ENCODE data around the gene NCCRP1.
A peak's percentile ranks its signal among the peaks of the same experiment; 100 is the strongest.

Gene NCCRP1

DNA sequence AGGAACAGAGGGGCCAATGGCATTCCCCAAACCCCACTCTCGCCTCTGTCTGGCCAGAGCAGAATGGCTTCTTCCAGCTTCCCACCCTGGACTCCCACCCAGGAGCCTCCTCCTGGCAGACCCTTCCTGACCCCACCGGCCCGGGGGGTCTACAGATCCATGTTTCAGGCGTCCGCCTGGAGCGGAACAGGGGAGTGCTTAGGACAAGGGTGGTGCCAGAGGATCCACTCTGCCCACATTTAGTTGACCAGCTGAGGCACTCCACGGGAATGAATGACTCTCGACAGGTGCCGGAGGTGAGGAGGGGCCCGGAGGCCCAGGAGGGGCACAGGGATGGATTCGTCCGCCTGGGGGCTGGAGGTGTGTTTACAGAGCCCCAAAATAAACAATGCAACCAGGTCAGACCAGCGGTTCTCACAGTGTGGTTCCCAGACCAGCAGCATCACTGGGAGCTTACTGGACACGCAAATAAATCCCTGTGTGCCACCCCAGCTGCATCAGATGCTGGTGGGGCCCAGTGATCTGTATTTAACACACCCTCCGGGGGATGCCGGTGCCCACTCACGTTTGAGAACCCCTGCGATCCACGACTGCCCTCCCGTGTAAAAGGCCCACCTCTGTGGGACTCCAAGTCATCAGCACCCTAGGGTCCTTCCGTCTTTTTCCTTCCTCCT lies 15.1 kb upstream of the NCCRP1 start:
- no peak for DNase-seq

DNA sequence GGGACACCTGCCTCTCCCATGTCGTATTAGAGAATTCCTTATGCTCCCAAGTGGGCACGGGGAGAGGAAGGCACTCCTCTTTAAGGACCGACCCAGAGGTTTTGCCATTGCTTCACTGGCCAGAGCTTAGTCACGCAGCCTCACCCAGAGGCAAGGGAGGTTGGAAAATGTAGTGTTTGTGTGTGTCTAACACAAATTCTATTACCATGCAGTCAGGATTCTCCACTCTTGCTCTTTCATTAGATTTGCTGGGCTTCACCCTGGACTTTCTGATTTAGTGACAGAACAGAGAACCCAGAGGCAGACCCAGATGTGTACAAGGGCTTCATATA lies 14.6 kb upstream of the NCCRP1 start:
- DNase-seq, result no peak

DNA sequence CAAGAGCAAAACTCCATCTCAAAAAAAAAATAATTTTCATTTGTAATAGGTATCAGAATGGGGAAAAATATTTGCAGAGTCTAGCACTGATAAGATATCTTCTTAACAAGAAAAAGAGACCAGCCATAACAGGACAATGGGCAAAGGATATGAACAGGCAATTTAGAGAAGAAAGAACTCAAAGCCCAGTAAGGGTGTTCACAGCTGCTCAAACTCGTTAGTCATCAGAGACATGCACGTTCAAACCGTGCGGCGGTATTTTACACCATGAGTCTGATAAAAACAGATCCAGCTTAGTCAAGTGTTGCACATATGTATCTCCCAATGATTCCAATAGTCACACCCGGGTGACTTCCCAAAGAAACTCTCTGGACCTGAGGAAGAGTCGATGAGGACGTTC lies 13.7 kb upstream of the NCCRP1 start:
- no peak for DNase-seq

DNA sequence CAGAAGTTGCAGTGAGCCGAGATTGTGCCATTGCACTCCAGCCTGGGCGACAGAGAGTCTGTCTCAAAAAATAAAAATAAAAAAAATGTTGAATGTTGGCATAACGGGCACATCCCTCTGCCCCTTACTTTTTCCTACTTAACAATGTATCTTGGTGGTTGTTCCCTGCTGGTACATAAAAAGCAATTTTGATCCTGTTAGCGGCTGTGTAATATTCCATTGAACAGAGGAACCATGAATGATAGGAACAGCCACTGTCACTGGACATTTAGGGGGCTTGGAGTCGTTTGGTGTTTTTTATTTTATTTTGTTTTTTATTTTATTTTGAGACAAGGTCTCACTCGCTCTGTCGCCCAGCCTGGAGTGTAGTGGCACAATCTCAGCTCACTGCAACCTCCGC lies 10.4 kb upstream of the NCCRP1 start:
- no peak for DNase-seq

DNA sequence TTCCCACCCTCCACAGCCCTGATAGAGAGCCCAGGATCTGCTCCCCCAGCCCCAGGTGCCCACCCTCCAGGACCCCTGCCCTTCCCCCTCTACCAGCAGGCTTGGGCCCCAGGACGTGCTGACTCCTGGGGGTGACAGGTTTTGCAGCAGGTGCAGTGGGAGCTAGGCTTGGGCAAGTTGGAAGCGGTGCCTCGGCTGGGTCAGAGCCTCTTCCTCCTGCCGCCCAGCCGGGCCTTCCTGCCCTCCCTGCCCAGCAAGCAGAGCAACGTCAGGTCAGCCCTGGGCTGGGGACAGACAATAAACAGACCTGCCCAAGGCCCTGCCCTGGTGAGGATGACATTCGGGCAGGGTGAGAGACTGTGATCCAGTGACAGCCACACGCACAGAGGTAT lies 9.2 kb upstream of the NCCRP1 start:
- no peak for DNase-seq

DNA sequence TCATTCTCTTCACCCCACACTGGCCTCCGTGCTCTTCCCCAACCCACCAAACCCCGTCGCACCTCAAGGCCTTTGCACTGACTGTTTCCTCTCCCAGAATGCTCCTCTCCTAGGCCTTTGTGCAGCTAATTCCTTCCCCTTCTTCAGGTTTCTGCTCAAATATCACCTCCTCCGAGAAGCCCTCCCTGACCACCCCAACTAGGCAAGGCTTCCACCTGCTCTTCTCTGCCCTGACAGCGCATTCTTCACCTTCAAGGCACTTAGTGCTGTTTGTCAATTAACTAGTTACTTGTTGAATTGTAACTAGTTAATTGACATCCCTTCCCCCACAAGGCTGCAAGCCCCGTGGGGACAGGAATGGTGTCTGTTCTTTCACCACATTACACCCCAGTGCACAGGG lies 7.8 kb upstream of the NCCRP1 start:
- DNase-seq, result no peak

DNA sequence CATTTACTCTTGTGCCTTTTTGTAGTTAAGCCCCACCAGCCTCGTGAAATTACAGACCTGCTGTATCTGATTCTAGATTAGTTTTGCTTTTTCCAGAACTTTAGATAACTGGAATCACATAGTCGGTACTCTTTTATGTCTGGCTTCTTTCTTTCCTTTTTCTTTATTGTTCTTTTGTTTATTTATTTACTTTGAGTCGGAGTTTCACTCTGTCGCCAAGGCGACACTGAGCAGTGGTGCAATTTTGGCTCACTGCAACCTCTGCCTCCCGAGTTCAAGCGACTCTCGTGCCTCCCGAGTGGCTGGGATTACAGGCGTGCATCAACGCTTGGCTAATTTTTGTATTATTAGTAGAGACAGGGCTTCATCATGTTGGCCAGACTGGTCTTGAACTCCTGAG lies 6.0 kb upstream of the NCCRP1 start:
- DNase-seq, result no peak

DNA sequence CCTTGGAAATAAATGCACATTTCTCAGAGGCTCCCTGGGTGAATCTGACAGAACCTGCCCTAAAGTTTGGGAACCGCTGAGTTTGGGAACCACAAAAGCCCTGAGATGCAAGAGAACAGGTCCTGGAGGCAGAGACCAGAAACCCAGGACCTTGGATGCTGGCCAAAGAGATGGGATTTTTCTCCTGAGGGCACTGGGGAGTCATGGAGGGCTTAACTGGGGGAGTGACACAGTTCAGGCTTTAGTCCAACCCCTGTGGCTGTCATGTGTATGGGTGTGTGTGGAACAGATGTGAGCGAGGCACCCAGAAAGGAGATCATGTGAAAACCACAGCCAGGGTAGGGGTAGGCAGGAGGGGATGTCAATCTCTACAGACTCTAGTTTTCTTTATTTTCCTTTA lies 3.9 kb upstream of the NCCRP1 start:
- no peak for DNase-seq

DNA sequence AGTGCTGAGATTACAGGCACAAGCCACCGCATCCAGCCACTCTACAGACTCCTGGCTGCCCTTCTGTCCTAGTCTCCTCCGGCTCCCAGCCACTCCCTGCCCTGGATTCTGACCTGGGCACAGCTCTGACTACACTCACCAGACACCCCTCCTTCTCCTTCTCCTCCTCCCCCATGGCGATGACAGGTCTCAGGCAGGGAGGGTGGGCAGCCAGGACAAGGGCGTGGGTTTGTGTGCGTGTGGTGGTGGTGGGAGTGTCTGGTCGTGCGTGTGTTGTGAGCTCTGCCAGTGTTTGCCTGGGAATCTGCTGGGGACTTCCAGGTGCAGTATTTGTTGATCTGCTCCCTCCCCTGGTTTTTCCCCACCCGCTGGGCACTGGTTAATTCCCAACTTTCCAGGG lies 3.0 kb upstream of the NCCRP1 start:
- no peak for DNase-seq

DNA sequence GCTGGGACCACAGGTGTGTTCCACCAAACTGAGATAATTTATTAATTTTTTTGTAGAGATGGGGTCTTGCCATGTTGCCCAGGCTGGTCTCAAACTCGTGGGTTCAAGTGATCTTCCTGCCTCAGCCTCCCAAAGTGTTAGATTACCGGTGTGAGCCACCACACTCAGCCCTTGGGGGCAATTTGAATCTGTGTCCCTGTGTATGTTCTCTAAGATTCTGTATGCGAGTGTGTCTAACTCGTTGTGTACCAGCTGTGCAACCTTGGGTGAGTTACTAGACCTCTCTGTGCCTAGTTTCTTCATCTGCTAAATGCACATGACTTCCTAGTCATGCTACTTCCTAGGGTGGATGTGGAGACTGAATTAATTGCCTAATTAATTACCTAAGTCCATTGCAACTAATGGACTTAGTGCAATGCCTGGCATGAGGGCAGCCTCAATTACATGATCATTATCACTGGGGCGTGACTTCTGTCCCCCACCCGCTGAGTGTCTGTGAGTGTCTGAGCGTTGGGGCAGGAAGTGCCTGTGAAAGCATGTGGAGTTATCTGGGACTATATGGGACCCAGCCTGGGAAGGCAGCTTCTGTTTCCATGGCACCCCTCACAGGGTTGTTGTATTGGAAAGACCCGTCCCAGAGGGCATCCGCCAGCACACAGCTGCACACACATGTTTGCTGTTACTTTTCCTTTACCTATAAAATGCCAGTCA lies 1.8 kb upstream of the NCCRP1 start:
- no peak for DNase-seq

DNA sequence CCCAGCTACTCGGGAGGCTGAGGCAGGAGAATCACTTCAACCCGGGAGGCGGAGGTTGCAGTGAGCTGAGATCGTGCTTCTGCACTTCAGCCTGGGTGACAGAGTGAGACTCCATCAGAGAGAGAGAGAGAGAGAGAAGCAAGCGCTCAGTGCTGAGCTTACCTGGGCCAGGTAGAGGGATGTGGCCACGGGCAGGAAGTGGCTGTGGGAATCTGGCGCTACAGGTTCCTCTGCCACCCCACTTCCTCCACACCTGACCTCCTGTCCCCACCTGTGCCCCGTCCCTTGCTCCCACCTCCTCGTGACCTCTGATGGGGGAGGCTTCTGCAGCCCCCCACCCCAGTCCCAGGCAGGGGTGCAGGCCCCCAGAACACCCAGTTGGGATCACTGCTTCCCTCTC lies 1.0 kb upstream of the NCCRP1 start:
- peak in 2 of 6 experiments; percentile 15 to 16 for DNase-seq

DNA sequence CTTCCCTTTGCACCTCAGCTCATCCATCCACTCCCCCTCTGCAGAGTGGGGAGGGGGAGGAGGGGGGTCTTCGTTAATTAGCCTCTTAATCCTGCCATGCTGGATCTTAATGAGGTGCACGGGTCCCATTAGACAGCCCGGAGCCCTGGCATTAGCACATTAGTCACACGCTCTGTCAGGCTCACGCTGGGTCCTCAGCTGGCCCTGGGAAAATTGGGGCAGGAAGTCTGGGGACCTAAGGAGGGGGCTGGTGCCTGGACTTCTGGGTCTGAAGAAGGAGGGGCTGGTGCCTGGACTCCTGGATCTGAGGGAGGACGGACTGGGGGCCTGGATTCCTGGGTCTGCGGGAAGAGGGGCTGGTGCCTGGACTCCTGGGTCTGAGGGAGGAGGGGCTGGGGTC lies 444 bp upstream of the NCCRP1 start:
- no peak for DNase-seq

DNA sequence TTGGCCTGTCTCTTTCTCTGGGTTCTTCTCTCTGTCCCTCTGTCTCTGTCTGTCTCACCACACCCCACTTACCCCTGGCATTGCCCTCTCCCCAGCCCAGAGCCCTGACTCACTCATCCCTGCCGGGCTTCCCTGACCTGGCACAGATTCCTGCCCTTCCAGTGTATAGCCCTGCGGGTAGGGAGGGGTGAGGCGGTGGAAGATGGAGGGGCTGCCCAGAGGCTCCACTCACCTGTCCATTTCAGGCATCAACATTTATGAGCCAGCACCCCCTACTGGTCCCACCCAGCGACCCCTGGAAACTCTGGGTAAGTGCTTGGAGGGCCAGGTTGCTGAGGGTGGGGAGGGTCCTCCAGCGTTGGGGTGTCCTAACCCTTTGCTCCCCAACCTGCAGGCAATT lies 1.0 kb downstream of the NCCRP1 start:
- no peak for DNase-seq

DNA sequence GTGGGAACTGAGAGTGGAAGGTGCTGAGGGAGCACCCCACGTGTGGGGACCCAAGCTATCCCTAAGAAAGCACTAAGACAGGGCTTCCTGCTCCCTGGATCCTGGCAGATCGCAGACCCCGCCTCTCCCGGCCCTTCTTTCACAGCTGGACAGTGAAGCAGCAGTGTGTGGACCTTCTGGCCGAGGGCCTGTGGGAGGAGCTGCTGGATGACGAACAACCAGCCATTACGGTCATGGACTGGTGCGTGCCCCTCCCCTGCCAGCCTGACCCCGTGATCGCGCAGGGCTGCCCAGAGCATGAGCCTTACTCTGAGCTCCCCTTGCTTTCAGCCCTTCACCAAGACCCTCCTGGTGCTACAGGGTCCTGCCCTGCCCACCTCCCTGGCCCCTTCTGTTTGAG lies 2.3 kb downstream of the NCCRP1 start:
- no peak for DNase-seq

DNA sequence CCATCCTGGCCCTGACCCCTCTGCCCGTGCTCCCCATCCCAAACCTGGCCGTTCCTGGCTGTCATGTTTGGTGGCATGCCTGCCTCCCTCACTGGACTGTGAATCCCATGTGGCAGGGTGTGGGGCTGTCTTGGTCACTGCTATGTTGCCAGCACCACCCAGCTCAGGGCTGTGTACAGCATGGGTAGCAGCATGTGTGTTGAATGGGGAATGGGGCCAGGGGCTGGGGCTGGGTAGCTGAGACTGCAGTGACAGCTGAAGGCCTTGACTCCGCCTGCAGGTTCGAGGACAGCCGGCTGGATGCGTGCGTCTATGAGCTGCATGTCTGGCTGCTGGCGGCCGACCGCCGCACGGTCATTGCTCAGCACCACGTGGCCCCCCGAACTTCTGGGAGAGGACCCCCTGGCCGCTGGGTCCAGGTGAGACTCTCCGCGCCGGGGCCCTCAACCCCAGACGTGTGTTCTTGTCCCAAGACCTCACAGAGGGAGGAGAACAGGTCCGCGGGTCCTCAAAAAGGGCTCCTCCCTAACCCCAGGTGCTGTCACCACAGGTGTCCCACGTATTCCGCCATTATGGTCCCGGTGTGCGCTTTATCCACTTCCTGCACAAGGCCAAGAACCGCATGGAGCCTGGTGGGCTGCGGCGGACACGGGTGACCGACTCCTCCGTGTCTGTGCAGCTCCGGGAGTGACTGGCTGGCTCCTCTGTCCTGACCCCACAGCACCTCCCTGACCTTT lies 3.5 kb downstream of the NCCRP1 start:
- no peak for DNase-seq

DNA sequence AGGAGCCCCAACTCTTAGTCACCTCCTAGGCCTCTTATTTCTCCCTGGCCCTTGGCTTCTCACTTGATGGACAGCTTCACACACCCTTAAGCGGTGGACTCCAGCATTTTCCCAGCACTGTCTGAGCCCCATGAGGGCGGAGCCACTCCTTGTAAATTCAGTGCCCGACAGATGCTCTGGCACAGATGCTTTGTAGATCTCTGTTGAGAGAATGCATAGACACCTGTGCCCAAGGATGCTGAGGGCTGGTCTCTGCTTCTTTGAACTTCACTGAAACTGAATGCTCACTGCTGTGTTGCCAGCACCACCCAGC lies 4.0 kb downstream of the NCCRP1 start:
- DNase-seq, result no peak

DNA sequence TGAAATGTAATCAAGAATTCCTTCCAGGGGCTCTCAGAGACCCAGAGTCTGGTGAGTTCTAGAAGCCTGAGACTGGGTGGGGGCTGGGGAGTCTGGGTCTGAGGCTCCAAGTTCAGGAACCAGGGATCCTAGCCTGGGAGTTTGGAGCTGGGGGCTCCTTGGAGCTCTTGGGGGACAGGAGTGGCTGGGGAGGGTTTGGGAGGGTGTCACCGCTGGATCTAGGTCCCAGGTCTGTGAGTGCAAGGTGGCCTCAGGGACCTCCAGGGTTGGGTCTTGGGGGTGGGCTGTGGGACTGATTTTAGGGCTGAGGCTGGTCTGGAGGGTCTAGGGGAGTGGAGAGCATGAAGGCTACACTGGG lies 6.2 kb downstream of the NCCRP1 start:
- DNase-seq, result no peak

DNA sequence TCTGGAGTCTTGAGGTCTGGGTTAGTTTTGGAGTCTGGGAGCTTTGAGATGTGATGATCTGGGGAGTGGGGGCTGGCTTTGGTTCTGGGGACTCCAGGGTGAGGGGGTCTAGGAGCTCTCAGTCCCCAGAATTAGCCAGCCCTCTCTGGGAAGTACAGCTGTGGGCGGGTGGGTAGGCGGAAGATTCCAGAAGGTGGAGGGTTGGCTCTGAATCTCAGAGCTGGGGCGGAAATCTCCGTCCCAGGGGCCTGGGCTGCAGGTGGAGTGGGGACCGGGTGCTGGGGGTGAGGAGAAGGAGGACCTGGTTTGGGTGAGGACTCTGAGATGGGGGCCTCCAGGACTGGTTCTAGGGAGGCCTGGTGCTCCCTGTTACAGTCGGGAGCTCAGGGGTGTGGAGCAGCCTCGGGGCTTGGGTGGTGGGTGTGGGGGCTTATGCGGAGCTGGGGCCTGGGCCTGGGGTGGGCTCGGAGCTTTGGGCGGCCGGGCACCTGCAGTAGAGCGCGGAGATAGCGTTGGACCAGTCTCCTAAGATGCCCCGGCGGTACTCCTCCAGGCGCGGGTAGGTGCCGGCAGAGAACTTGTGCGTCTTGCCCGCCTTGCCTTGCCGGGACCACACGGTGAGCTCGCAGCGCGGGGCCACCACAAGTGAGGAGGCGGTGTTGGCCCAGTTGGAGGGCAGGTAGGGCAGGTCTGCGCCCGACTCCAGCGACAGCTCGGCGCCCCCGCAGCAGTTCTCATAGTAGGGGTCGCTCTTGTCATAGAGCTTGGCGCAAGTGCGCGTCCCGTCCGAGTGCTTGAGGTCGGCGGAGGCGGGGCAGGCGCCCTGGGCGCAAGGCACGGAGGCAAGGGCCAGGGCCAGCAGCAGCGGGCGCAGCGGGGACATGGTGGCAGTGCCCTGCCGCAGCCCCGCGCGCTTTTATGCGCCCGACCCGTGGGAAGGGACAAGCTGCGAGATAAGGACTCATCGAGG lies 6.9 kb downstream of the NCCRP1 start, which contains the start of gene SYCN:
Gene SYCN, minus strand, starts transcription at position 892 of the 970 bp plus-strand sequence. Its CDS starts 9 bp downstream, at position 883.
- DNase-seq, result no peak

DNA sequence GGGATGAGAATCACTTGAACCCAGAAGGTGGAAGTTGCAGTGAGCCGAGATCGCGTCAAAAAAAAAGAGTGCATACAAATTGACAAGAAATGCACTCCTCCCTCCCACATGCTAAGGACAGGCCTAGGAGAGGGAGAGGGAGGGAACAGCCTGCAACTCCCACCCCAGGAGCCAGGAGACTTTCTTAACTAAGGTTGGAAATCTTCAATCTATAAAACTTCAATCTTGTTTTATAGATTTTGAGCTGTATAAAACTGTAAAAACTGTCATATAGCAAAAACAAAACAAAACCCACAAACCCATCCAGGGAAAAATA lies 8.6 kb downstream of the NCCRP1 start:
- no peak for DNase-seq

DNA sequence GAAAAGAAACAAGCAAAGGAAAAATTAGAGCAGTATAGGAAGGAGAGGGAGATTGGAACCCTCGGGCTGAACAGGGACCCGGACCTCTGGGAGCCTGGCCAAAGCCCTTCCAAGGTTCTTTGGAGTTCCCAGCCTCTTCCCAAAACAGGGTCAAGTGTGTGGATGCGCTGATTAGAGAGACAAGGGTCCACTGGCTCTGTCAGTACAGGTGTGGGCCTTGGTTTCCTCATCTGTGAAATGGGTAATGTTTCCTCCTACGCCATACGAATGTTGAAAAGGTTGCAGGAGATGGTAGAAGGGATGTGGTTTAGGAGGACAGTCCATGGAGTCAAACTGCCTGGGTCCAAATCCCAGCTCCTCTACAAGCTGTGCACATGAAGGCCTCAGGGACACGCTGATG lies 9.4 kb downstream of the NCCRP1 start:
- no peak for DNase-seq

DNA sequence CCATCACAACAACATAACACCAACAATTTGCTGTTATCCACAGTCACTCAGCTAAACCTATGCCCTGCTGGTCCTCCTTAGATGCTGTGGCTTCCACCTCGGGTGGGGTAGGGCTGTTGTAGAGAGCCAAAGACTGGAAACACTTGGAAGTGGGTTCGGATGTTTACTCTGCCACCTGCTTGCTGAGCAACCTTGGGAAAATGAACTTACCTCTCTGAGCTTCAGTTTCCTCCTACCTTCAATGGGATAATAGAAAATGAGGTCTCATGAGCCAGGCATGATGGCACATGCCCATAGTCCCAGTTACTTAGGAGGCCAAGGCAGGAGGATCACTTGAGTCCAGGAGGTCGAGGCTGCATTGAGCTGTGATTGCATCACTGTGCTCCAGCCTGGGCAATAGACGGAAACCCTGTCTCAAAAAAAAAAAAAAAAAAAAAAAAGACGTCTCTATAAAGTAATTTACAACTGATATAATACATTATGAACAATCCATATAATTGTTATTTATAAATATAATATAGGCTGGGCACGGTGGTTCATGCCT lies 10.6 kb downstream of the NCCRP1 start:
- no peak for DNase-seq

DNA sequence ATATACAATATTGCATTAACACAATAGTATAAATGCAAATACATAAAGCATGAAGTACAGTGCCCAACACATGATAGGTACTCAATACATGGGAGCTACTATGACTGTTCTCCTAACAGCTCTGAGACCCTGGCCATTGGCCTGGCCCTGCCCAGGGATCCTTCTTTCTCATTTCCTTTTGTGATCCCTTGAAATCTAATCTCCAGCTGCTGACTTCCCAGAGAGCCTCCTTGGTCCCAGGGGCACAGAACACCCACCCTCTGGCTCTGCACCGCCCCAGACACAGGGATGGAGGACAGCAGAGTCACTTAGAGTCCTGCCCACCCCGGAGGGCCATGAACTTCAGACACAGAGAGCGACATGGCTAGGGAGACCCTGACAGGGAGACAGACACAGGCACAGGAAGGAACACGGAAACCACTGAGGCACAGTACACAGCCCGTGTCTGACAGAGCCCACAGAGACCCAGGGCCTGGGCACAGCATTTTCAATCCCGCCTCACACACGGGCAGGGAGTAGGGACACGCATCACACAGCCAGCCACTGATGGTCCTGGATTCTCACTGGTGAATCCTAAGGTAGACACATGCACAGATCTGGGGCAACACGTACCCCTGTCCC lies 11.5 kb downstream of the NCCRP1 start:
- no peak for DNase-seq

DNA sequence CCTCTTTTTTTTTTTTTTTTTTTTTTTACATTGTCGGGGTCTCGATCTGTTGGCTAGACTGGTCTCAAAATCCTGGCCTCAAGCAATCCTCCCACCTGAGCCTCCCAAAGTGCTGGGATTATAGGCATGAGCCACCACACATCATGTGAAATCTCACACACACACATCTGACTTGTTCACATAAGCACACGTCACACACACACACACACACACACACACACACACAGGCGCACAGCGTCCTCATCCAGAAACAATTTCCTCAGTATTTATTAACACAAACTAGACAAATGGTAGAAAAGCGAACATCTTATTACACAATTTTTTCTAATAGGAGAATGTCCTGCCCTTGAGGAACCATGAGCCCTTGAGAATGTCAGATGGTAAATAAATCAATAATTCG lies 12.4 kb downstream of the NCCRP1 start:
- no peak for DNase-seq
